ENCODE data around the gene ORMDL1.

ORMDL1 gene, protein sequence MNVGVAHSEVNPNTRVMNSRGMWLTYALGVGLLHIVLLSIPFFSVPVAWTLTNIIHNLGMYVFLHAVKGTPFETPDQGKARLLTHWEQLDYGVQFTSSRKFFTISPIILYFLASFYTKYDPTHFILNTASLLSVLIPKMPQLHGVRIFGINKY

DNA sequence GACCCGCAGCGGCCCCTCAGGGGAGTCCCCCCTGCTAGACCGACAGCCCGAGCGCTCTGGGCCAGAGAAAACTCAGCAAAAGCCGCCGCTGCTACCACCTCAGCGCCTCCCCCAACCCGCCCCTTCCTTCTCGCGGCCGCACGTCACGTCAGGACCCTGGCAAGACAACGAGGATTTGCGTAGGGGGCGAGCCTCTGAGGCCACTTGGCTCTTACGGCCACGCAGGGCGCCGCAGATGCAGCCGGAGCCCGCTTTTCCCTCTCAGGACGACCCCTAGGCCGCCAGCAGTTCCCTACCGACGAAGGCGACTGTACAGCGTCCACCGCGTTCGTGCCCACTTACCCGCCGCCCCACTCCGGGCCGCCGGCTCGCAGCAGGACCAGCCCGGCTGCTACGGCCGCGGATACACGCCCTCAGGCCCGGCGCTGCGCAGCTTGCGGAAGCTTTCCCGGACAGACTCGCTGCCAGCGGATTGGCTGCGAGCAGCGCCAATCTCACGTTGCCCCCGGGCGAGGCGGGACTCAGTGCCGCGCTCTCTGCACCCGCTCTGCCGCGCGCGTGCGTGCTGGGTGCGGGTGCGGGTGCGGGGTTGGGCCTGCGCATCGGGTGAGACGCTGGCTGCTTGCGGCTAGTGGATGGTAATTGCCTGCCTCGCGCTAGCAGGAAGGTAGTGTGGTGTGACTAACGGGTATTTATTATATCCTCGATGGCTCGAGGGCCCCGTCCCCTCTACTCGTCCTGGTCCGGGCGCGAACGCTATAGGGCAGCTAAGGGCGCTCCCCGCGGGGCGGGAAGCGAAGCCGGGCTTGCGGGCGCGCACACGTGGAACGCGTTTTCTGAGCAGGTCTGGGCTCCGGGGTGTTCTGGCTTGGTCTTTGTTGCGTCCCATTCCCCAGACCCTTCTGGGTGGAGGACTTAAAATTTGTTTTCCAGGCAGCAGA, at the start of gene ORMDL1, which contains the start of gene PMS1:
Gene ORMDL1 (minus strand): TSS at position 413 of the 941 bp plus-strand sequence. CDS start 1,744 bp downstream, outside the sequence.
Gene PMS1 (plus strand): TSS at position 524 of the 941 bp plus-strand sequence. CDS start 7,360 bp downstream, outside the sequence.
- DNase-seq (ENCODE audit: low read depth, low spot score) = peak; percentile 92

DNA sequence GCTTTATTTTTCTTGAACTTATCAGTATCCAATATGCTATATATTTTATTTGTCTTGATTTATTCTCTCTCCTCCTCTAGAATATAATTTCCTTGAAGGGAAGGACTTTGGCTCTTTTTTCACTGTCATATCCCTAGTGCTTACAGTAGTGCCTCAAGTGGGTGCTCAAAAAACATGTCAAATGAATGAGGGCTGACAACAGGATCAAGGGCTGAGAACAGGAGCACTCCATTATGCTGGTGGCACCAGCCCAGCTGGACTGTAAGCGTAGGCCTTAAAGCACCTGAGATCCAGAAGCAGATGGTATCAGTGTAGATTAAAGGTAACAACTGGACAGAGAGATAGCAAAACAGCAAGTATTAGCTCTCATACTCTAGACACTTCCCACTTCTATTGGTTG, 46.4 kb upstream of the ORMDL1 start:
- DNase-seq (ENCODE audit: low read depth, low spot score) = no peak

DNA sequence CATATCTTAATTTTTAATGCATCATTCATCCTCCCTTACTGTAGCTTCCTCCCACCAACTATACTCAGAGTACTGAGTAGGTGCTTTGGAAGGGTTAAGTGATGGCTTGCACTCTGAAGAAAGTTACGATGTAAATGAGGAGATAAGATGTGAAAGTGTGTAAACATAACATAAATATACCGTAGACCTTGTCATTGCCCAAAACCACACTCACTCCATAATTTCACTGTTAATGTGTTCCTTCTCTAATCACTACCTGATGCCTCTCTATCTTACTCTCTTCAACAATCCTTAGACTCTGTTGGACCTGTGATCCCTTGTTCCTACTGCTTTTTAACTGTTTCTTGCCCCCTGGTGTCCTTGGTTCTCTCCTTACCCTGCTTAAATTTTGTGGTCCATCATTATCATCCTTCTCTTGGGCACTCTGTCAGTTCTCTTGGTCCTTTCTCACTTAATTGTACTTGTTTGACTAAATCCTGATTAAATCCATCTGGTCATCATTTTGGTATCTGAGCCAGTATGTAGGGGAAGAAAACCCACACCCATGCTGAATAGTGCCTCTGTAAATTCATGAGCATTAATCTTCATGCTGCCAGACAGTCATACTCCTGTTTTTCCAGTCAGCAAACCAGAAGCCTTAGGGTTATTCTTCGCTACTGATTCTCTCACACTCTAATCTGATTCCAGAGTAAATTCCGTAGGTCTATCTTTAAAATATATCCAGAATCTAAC, 45.1 kb upstream of the ORMDL1 start:
- DNase-seq (ENCODE audit: low read depth, low spot score) = no peak

DNA sequence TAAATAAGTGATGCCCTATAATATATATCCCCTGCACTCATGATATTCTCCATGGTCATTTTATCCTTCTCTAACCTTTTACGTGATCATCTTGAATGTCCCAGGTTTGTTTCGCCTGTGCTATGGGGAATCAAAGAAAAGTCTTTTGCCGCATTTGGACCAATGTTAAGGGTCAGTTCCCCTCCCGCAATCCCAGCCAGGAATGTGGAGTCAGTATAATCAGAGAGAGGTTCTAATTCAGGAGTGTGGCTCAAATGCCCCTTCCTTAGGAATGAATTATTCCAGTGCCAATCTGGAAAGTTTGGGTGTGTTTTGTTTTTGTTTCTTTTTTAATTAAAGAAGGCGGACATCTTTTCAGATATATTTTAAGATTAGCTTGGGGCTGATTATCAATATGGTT, 41.9 kb upstream of the ORMDL1 start:
- no peak for DNase-seq (ENCODE audit: low read depth, low spot score)

DNA sequence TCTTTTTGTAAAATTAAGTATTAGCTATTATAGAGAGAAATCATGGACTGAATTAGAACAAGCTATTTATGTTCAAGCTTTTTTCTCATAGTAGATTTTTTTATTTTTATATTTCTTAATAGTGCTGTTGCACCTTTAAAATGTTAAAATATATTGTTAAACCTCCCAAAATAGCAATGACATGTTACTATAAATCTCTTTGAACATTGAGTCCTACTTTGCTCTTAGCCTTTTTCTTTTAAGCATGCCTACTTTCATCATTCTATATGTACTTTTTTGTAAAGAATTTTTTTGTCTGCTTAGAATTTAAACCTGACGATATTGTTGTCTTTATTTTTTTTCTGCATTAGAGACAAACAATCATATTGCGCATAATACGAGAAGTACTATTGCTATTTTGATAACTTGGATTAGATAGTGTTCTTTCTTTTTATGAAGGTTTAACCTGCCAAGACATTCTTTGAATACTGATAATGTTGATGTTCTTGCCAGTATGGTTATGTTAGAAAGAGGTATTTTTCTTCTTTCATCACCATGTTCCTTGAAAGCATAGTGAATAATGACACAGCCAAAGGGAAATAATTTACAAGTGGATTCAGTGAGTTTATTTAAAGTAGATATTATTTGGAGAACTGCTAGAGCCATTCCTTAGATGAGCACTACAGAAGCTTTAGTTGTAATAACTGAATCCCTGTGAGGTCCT, 40.7 kb upstream of the ORMDL1 start:
- DNase-seq (ENCODE audit: low read depth, low spot score) = no peak

DNA sequence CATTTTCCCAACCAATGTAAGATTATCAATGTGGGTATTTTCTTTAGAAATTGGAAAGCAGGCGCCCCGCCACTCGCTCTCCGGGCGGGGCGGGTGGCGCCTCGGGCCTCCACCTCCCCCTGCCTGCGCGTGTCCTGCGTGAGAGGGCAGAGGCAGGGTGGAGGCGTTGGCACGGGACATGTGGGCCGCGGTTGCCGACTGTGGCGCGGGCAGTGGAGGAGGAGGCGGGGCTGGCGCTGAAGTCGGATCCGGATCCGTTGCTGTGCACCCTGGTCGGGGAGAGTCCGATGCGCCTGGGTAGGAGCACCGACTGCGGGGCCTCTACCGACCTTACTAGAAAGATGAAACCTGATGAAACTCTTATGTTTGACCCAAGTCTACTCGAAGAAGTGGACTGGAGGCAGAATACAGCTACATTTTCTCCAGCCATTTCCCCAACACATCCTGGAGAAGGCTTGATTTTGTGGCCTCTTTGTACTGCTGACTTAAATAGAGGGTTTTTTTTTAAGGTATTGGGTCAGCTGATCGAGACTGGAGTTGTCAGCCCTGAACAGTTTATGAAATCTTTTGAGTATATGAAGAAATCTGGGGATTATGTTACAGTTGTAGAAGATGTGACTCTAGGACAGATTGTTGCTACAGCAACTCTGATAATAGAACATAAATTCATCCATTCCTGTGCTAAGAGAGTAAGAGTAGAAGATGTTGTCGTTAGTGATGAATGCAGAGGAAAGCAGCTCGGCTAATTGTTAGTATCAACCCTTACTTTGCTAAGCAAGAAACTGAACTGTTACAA, 38.0 kb upstream of the ORMDL1 start:
- DNase-seq (ENCODE audit: low read depth, low spot score) = no peak

DNA sequence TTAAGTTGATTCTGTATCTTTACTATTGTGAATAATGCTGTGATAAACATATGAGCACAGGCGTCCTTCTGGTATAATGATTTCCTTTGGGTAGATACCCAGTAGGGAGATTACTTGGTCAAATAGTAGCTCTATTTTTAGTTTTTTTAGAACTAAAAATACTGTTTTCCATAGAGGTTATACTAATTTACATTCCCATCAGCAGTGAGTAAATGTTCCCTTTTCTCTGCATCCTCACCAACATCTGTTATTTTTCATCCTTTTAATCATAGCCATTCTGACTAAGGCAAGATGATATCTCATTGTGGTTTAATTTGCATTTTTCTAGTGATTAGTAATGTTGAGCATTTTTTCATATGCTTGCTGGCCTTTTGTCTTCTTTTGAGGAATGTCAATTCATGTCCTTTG, 35.2 kb upstream of the ORMDL1 start:
- no peak for DNase-seq (ENCODE audit: low read depth, low spot score)

DNA sequence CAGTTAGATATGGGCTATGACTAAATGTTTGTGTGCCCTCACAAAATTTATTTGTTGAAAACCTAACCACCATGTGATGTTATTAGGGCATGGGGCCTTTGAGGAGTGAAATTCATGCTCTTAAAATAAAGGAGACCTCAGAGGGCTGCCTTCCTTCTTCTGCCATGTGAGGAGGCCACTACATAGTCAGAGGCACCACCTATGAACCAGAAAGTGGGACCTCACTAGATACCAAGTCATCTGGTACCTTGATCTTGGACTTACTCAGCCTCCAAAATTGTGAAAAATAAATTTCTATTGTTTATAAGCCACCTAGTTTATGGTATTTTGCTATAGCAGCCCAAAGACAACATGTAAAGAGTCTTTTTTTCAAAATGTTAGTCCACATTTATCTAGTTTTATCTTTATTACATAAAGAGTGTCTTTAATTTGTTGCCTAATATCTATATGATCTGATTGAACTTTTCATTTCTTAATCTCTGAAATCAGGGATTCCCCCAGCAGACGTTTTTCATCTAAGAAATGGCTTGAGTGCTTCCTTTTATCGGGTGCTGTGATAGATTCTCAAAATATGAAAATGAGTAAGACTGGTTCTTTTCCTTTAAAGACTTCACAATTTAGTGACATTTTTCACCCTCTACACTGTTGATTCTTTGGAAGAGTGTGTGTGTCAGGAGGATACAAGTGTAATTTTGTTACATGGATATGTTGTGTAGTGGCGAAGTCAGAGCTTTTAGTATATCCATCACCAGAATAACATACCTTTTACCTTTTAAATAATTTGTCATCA, 34.3 kb upstream of the ORMDL1 start:
- DNase-seq (ENCODE audit: low read depth, low spot score) = no peak

DNA sequence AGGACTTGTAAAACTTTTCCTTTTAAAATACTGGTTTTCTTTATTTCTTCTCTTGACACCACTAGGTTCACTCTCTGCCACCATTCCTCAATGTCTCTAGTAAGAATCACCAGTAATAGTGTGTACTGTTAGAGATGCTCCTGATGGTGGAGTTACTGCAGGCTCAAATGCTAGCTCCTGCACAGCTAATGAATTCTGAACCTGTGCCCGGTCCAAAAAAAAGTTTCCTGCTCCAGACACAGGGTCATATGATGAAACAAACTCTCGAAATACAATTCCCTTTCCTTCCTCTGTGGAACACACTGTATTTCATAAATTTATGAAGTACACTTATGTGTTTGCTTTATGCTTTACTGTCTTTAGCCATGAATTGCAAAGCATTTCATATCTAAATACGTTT, 19.3 kb upstream of the ORMDL1 start:
- no peak for DNase-seq (ENCODE audit: low read depth, low spot score)

DNA sequence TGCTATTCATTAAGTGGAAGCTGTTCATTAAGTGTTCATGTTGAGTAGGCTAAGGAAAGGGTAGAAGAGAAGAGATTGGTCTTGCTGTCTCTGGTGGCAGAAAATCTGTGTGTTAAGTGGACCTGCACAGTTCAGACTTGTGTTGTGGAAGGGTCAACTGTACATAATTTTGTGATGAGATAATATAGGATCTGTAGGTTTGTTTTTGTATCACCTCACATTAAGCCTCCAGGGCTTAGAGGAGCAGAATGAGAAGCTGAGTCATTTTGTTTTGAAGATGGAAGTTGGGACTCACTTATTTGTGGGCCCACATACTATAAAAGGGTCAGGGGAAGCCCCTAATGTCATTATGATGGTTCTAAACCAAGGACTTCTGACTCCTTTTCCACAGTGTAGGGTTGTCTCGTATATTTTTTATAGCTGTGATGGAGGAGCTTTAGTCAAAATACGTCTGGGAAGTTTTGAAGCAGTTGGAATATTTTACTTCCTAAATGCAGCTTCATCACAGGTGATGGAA, 18.3 kb upstream of the ORMDL1 start:
- no peak for DNase-seq (ENCODE audit: low read depth, low spot score)

DNA sequence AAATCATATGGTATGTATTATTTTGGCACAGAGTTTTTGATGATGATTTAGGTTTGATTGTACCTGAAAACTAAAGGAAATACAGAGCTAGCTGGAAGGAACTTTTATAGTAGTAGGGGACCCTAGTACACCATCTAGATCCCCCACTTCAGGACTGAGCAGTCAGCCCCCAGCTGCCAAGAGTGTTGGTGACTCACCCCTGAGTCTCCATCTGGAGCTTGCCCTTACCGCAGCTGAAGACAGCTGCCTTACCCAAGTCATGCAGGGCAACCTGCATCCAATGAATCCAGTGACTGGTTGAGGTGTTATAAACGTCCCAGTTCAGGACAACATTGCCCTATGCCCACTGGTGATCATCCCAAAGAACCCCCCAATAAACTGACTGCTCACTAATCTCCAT, 15.4 kb upstream of the ORMDL1 start:
- DNase-seq (ENCODE audit: low read depth, low spot score) = no peak

DNA sequence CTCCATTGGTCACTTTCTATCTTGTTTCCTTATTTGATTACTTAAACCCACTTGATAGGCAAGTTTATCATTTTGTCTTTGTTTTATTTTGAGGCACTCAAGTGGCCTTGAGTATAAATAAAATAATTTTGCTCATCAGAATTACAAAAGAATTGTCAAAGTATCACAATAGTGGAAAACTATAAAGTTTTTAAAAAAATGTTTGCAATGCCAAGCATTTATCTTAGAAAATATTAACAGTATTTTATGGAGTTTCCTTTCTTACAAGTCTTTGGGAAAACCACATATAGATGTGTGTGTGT, 14.8 kb upstream of the ORMDL1 start:
- DNase-seq (ENCODE audit: low read depth, low spot score) = no peak

DNA sequence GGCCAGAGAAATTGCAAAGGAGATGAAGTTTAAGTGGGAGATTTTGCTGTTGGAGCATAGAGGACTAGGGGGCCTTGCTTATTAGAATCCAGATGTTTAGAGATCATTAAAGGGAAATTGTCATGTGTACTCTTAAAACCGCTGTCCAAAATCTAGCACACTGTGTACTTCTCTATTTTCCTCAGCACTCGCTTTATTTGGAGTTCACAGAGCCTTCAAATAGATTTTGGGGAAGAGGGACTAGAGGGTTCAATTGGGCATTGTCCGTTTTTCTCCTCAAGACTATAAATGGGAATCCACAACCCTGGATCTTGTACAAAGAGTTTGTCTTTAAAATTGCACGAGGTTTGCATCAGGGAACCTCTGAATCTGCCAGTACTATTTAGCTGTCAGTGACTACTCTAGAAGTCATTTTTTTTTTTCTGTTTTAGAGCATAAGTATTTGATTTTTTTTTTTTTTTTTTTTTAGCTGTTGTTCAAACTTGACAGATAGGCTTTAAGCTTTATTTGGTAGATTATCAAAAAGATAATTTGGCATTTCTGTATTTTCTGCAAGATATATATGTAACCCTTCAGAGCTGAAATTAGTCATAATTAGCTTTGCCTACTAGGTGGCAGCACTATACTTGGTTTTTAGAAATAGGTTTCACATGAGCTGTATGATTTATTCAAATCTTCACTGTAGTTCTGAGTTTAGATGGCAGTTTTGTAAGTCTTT, 14.3 kb upstream of the ORMDL1 start:
- DNase-seq (ENCODE audit: low read depth, low spot score) = peak; percentile 11

DNA sequence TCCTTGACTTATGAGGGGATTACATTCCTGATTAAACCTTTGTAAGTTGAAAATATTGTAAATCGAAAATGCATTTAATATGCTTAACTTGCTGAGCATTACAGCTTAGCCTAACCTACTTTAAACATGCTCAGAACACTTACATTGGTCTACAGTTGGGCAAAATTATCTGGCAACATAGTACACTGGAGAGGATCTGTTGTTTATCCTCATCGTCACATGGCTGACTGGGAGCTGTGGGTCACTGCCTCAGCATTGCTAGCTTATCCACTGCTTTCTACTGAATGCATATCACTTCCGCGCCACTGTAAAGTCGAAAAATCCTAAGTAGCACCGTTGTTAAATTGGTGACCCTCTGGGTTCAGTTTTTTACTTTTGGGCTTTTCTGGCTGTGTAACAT, 13.8 kb upstream of the ORMDL1 start:
- no peak for DNase-seq (ENCODE audit: low read depth, low spot score)

DNA sequence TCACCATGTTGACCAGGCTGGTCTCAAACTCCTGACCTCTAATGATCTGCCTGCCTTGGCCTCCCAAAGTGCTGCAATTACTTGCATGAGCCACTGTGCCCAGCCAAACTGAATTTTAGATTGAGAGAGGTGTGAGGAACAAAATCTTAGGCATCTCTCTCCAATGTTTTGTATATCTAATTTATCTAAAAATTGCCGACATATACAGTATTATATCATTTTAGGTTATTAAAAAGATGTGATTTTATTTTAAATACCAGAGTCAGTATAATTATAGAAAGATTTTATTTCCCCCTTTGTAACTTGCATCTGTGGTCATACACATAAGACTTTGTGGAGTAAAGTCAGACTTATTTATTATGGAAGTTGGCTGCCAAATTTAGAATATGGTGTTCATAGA, 10.2 kb upstream of the ORMDL1 start:
- DNase-seq (ENCODE audit: low read depth, low spot score) = no peak

DNA sequence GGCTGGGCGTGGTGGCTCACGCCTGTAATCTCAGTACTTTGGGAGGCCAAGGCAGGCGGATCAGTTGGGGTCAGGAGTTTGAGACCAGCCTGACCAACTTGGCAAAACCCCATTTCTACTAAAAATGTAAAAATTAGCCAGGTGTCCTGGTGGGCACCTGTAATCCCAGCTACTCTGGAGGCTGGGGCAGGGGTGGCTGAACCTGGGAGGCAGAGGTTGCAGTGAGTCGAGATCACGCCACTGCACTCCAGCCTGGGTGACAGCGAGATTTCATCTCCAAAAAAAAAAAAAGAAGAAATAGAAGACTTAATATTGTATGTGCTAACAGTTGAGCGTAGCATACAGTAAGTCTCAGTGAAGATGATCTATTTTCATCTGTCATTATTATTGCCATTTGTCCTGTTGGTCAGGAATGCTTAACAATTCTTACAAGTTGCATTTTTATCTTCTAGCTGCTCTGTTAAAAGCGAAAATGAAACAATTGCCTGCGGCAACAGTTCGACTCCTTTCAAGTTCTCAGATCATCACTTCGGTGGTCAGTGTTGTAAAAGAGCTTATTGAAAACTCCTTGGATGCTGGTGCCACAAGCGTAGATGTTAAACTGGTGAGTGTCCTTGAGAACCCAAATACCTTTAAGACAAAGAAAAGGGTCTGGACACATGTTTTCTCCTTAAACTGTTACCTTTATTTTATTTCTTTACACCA, 7.4 kb upstream of the ORMDL1 start:
- no peak for DNase-seq (ENCODE audit: low read depth, low spot score)

DNA sequence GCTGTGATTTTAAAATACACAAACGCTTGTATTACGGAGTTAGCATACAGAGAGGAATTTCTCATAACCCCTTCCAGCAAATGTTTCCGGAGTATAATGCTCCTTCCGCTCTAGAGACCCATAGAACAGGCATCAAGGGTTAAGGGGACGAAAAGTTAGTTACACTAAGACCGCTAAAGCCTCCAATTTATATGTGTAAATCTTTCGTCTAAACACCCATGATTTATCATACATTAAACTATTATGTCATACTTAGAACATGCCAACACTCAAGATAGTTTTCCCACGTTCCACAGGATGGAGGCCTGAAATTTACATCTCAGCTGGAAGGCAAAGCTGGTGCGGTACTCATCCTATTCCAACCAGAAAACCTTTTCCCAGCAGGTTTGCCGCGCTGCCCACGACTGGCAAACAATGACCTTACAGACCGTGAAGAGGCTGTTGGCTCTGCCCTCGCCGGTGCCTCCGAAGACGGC, 650 bp downstream of the ORMDL1 start:
- peak; percentile 16 for DNase-seq (ENCODE audit: low read depth, low spot score)

DNA sequence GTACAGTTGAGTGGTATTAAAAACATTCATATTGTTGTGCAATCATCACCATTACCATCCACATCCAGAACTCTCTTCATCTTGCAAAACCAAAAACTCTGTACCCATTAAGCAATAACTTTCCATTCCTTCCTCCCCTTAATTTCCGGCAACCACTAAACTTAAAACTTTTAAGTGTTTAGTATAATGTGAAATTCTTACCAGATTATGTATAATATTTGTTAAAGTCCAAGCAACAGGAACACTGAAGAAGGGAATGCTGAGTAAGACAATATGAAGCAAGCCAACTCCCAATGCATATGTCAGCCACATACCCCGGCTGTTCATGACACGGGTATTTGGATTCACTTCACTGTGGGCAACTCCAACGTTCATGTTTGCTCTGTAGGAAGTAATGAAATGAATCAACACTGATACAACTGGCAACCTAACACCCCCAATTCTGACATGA, 1.9 kb downstream of the ORMDL1 start:
- DNase-seq (ENCODE audit: low read depth, low spot score) = no peak

DNA sequence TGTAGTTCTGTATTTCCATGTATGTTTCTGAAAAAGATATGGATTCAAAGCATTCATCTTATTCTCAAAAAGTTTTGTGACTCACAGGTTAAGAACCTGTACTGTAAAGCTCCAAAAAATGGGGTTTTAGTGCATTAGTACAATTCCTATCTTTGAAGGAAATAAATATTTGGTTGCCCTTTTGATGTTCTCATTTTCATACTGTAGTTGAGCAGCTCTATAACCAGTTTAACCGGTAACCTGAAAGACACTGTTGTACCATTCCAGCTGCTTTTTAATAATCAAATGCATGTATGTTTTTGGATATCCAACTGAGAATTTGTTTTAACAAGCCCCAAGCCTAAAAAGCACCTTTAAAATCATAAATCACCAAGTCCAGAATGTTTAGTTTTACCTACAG, 11.9 kb downstream of the ORMDL1 start:
- no peak for DNase-seq (ENCODE audit: low read depth, low spot score)

All from brain pericyte (primary cell).